ENCODE data around the gene SLC30A3. TPM values are rescaled to one million over a fixed set of nuclear protein-coding genes. Genes with fewer than 3 reads are reported as not detected.

The SLC30A3 gene
- total RNA-seq, 1 experiment from 2014 or later: 1.5 TPM

GRCh38 chr2:27255187-27255586, 7.7 kb downstream of the SLC30A3 start:
- no peak overlapping the region for H3K4me2 ChIP-seq
- H4K20me1 ChIP-seq (ENCODE audit: insufficient read depth): no peaks in the 10 kb centered on the region
- CTCF ChIA-PET: no interaction called here
- POLR2A ChIA-PET (ENCODE audit: unreplicated experiment): no interaction called here
- peaks cover 27% of the 10 kb centered on the region for H3K27me3 ChIP-seq (ENCODE audit: insufficient read depth, low read depth)
- intact Hi-C loops (cut with micrococcal nuclease; ENCODE audit: unreplicated experiment): no loop called here
- no peak overlapping the region for H2AFZ ChIP-seq
- H3K4me1 ChIP-seq (replicated peaks; ENCODE audit: insufficient read depth): no peaks in the 10 kb centered on the region
- TF ChIP-seq, protein P1, sequence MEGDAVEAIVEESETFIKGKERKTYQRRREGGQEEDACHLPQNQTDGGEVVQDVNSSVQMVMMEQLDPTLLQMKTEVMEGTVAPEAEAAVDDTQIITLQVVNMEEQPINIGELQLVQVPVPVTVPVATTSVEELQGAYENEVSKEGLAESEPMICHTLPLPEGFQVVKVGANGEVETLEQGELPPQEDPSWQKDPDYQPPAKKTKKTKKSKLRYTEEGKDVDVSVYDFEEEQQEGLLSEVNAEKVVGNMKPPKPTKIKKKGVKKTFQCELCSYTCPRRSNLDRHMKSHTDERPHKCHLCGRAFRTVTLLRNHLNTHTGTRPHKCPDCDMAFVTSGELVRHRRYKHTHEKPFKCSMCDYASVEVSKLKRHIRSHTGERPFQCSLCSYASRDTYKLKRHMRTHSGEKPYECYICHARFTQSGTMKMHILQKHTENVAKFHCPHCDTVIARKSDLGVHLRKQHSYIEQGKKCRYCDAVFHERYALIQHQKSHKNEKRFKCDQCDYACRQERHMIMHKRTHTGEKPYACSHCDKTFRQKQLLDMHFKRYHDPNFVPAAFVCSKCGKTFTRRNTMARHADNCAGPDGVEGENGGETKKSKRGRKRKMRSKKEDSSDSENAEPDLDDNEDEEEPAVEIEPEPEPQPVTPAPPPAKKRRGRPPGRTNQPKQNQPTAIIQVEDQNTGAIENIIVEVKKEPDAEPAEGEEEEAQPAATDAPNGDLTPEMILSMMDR (conservative IDR thresholded peaks at IDR 0.05): no peak
- TF ChIP-seq EZH2 (IDR thresholded peaks at IDR 0.05; ENCODE audit: low read depth): no peak
- H3K27ac ChIP-seq: no peak overlapping the region
- H3K9me2 ChIP-seq (ENCODE audit: insufficient read depth): no peaks in the 10 kb centered on the region
- no peaks in the 10 kb centered on the region for H3F3A ChIP-seq (ENCODE audit: insufficient read depth, low read depth)
- no peaks in the 10 kb centered on the region for H3K9me3 ChIP-seq (ENCODE audit: insufficient read depth, low read depth)
- BruUV-seq (replicated peaks): no TSS peak
- no peak overlapping the region for H3K4me3 ChIP-seq
- H3K36me3 ChIP-seq (ENCODE audit: low read depth): no peaks in the 10 kb centered on the region
- no peaks in the 10 kb centered on the region for H3K79me2 ChIP-seq (ENCODE audit: low read depth)
- DNase-seq: no peak

DNA sequence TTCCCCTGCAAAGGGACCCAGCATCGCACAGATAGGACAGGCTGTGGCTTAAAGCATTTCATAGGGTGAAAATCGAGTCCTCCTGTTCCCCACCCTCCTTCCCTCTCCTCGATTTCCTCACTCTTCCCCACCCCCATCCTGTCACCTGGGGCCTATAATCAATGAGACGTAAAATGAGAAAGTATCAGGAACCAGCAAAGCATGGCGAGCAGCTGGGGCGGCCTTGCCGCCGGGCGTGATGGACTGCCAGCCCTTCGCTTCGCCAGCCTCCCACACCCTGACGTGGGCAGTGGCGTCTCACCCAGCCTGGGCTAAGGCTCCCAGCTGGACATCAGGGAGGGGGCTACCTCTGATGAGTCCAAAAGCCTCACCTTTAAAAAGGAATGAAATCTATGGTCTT, 11.1 kb downstream of the SLC30A3 start:
- POLR2A ChIA-PET (ENCODE audit: unreplicated experiment): no interaction called here

DNA sequence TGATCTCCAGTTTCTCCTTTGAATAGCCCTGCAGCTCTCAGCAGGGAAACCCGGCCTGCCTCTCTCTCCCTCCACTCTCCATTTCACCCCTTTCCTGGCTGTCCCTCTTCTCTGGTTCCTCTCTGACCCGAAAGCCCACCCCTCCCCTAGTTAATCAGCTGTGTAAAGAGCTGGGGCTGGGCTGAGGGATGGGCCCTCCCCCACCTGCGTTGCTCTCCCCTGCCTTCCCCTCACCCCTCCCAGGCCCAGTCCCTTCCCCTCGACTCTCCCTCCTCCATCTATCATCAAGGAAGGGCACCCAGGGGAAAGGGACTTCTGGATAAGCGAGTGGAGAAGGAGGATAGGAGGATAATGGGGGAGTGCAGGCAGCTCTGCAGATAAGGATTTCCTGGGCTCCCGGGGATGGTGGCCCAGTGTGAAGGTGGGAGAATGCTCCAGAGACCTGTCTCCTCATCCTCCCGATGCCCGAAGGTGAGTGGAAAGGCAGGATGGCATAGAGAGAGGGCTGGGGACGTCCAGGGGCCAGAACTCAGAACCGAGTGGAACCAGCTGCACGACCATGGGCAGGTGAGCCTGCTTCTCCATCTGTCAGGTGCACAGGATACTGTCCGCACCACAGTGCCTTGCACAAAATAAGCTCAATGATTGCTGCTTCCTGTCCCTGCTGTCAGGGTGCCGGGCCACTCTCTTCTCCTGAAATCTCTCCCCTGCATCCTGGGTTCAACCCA, 12.0 kb downstream of the SLC30A3 start:
- no peaks in the 10 kb centered on the region for H3K4me1 ChIP-seq (replicated peaks; ENCODE audit: insufficient read depth)
- peaks cover 1% of the 10 kb centered on the region; the same call in 1 of the 2 replicates for H3K27me3 ChIP-seq (ENCODE audit: insufficient read depth, low read depth)
- no peaks in the 10 kb centered on the region for H3K79me2 ChIP-seq (ENCODE audit: low read depth)
- H3K9me2 ChIP-seq (ENCODE audit: insufficient read depth): no peaks in the 10 kb centered on the region
- TF ChIP-seq, protein P1 (conservative IDR thresholded peaks at IDR 0.05): no peak
- no peak for TF ChIP-seq EZH2 (IDR thresholded peaks at IDR 0.05; ENCODE audit: low read depth)
- no peaks in the 10 kb centered on the region; the same call in 1 of the 2 replicates for H3F3A ChIP-seq (ENCODE audit: insufficient read depth, low read depth)
- intact Hi-C loops (cut with micrococcal nuclease; ENCODE audit: unreplicated experiment): loop anchor here (1.0 kb wide), 2 partner anchors 29 to 52 kb away; no protein-coding TSS in a partner anchor
- H3K27ac ChIP-seq: no peak overlapping the region
- no TSS peak for BruUV-seq (replicated peaks)
- ChIA-PET POLR2A (ENCODE audit: unreplicated experiment) (no interaction called here), CTCF (interaction anchor here (0.6 kb wide), 2 partner anchors 52 to 225 kb away, joined by 3 to 5 read pairs; no protein-coding TSS in a partner anchor)
- H3K9me3 ChIP-seq (ENCODE audit: insufficient read depth, low read depth): no peaks in the 10 kb centered on the region
- no peak overlapping the region for H3K4me2 ChIP-seq
- H3K36me3 ChIP-seq (ENCODE audit: low read depth): no peaks in the 10 kb centered on the region
- no peak overlapping the region for H3K4me3 ChIP-seq
- H4K20me1 ChIP-seq (ENCODE audit: insufficient read depth): no peaks in the 10 kb centered on the region
- DNase-seq: no peak
- H2AFZ ChIP-seq: no peak overlapping the region

More for the DNA sequence above, 11.1 kb downstream of the SLC30A3 start:
- Histone ChIP-seq H3K27me3 (ENCODE audit: insufficient read depth, low read depth) (peaks cover 9% of the 10 kb centered on the region; the same call in 1 of the 2 replicates), H3K79me2 (ENCODE audit: low read depth) (no peaks in the 10 kb centered on the region), H4K20me1 (ENCODE audit: insufficient read depth) (no peaks in the 10 kb centered on the region), H3K4me3 (no peak overlapping the region), H3F3A (ENCODE audit: insufficient read depth, low read depth) (no peaks in the 10 kb centered on the region), H3K9me2 (ENCODE audit: insufficient read depth) (no peaks in the 10 kb centered on the region), H2AFZ (no peak overlapping the region), H3K9me3 (ENCODE audit: insufficient read depth, low read depth) (no peaks in the 10 kb centered on the region), H3K36me3 (ENCODE audit: low read depth) (no peaks in the 10 kb centered on the region), H3K4me1 (replicated peaks; ENCODE audit: insufficient read depth) (no peaks in the 10 kb centered on the region), H3K4me2 (no peak overlapping the region), H3K27ac (no peak overlapping the region)
- TF ChIP-seq, protein P1 (conservative IDR thresholded peaks at IDR 0.05): no peak
- TF ChIP-seq EZH2 (IDR thresholded peaks at IDR 0.05; ENCODE audit: low read depth): no peak
- BruUV-seq (replicated peaks): no TSS peak
- CTCF ChIA-PET: no interaction called here
- DNase-seq: no peak
- intact Hi-C loops (cut with micrococcal nuclease; ENCODE audit: unreplicated experiment): no loop called here

Data from PC-9 (cell line).